Measurements from ENCODE around the gene ZC3H10. TPM values are rescaled to one million over a fixed set of nuclear protein-coding genes. Genes with fewer than 3 reads are reported as not detected.

ZC3H10 gene
- total RNA-seq, 1 donor from 2014 or later: 2.0 TPM

- H3K4me1 ChIP-seq: peaks cover 15% of the 10 kb centered on the region
- H3K27ac ChIP-seq: peak overlapping the region; percentile 95
- no peaks in the 10 kb centered on the region for H3K9me3 ChIP-seq
- peaks cover 0 to 13% of the 10 kb centered on the region in 2 donors for H3K36me3 ChIP-seq
- intact Hi-C loops (cut with DNase I): loop anchor here (5.0 to 10.0 kb wide), 2 partner anchors 42 to 104 kb away; partner anchors contain the start of genes NABP2 and RNF41
- no peaks in the 10 kb centered on the region for H3K27me3 ChIP-seq
- DNase-seq (ENCODE audit: extremely low spot score in 2 of 2): no peak
- TF ChIP-seq, protein P1, sequence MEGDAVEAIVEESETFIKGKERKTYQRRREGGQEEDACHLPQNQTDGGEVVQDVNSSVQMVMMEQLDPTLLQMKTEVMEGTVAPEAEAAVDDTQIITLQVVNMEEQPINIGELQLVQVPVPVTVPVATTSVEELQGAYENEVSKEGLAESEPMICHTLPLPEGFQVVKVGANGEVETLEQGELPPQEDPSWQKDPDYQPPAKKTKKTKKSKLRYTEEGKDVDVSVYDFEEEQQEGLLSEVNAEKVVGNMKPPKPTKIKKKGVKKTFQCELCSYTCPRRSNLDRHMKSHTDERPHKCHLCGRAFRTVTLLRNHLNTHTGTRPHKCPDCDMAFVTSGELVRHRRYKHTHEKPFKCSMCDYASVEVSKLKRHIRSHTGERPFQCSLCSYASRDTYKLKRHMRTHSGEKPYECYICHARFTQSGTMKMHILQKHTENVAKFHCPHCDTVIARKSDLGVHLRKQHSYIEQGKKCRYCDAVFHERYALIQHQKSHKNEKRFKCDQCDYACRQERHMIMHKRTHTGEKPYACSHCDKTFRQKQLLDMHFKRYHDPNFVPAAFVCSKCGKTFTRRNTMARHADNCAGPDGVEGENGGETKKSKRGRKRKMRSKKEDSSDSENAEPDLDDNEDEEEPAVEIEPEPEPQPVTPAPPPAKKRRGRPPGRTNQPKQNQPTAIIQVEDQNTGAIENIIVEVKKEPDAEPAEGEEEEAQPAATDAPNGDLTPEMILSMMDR (IDR thresholded peaks at IDR 0.05): no peak
- TF ChIP-seq POLR2A (IDR thresholded peaks at IDR 0.05): no peak
- TF ChIP-seq POLR2AphosphoS5 (IDR thresholded peaks at IDR 0.05; ENCODE audit: insufficient read depth in 1 of 2, low read depth in 1 of 2): no peak
- H3K4me3 ChIP-seq: no peak overlapping the region
Measured at GRCh38 chr12:56120158-56120846, 2.2 kb downstream of the ZC3H10 start.

DNA sequence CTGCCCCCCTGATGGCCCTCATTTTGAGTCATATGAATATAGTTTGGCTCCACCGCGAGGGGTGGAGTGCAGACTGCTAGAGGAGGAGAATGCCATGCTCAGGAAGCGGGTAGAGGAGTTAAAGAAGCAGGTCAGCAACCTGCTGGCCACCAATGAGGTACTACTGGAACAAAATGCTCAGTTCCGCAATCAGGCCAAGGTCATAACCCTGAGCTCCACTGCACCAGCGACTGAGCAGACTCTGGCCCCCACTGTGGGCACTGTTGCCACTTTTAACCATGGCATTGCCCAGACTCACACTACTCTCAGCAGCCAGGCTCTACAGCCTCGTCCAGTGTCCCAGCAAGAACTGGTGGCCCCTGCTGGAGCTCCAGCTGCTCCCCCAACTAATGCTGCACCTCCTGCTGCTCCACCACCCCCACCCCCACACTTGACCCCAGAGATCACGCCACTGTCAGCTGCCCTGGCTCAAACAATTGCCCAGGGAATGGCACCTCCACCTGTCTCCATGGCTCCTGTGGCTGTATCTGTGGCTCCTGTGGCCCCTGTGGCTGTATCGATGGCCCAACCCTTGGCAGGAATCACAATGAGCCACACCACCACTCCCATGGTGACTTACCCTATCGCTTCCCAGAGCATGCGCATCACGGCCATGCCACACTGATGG is 3.3 kb downstream of the ZC3H10 start:
- H3K4me3 ChIP-seq: no peak overlapping the region
- peaks cover 0 to 13% of the 10 kb centered on the region in 2 donors for H3K36me3 ChIP-seq
- peaks cover 22% of the 10 kb centered on the region for H3K4me1 ChIP-seq
- TF ChIP-seq POLR2AphosphoS5 (IDR thresholded peaks at IDR 0.05; ENCODE audit: insufficient read depth in 1 of 2, low read depth in 1 of 2) (no peak), POLR2A (IDR thresholded peaks at IDR 0.05) (no peak)
- TF ChIP-seq, protein P1 (IDR thresholded peaks at IDR 0.05): no peak
- intact Hi-C loops (cut with DNase I): loop anchor here (5.0 to 10.0 kb wide), 2 partner anchors 41 to 103 kb away; partner anchors contain the start of genes NABP2 and RNF41
- H3K27ac ChIP-seq: peak overlapping the region; percentile 95
- no peaks in the 10 kb centered on the region for H3K27me3 ChIP-seq
- H3K9me3 ChIP-seq: no peaks in the 10 kb centered on the region
- no peak for DNase-seq (ENCODE audit: extremely low spot score in 2 of 2)

GRCh38 chr12:56122637-56123036 is 4.6 kb downstream of the ZC3H10 start:
- TF ChIP-seq POLR2AphosphoS5 (IDR thresholded peaks at IDR 0.05; ENCODE audit: insufficient read depth in 1 of 2, low read depth in 1 of 2) (no peak), POLR2A (IDR thresholded peaks at IDR 0.05) (no peak)
- TF ChIP-seq, protein P1 (IDR thresholded peaks at IDR 0.05): no peak
- no peak for DNase-seq (ENCODE audit: extremely low spot score in 2 of 2)
- Histone ChIP-seq H3K27me3 (no peaks in the 10 kb centered on the region), H3K36me3 (peaks cover 0 to 13% of the 10 kb centered on the region in 2 donors), H3K9me3 (no peaks in the 10 kb centered on the region), H3K4me3 (no peak overlapping the region), H3K27ac (no peak overlapping the region), H3K4me1 (peaks cover 34% of the 10 kb centered on the region)
- intact Hi-C loops (cut with DNase I): loop anchor here (5.0 to 10.0 kb wide), 2 partner anchors 40 to 102 kb away; partner anchors contain the start of genes NABP2 and RNF41

DNA sequence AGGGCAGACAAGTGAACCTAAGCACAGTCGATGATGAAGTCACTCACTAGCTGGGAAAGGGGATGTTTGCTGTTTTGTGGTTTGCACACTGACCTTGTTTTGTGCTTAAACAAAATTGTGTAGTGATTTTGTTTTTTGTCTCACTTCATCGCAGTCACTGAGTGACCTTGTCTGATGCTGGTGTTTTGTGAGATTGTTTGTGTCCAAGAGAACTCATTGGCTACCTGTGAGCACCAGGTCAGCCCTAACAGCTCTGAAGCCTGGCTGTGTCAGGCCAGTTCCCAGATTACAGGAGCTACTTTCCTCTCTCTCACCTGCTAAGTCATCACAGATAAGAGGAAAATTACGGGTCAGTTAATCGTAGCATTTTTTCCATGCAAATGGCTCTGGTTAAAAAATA is 6.1 kb downstream of the ZC3H10 start:
- intact Hi-C loops (cut with DNase I): loop anchor here (5.0 to 10.0 kb wide), 2 partner anchors 38 to 101 kb away; partner anchors contain the start of genes NABP2 and RNF41
- Histone ChIP-seq H3K9me3 (no peaks in the 10 kb centered on the region), H3K36me3 (peaks cover 0 to 13% of the 10 kb centered on the region in 2 donors), H3K4me1 (peaks cover 27% of the 10 kb centered on the region), H3K27me3 (no peaks in the 10 kb centered on the region), H3K27ac (no peak overlapping the region), H3K4me3 (no peak overlapping the region)
- DNase-seq (ENCODE audit: extremely low spot score in 2 of 2): no peak
- TF ChIP-seq, protein P1 (IDR thresholded peaks at IDR 0.05): no peak
- TF ChIP-seq POLR2AphosphoS5 (IDR thresholded peaks at IDR 0.05; ENCODE audit: insufficient read depth in 1 of 2, low read depth in 1 of 2) (no peak), POLR2A (IDR thresholded peaks at IDR 0.05) (no peak)

Data from vagina (tissue), 2 donors.